T follicular helper cell (primary cell): ENCODE data around the gene CYSRT1.
"Not testable (repeated sequence)": the region's sequence is repeated elsewhere in the genome, so short reads cannot be mapped to it uniquely, and the experiment has no call there.

Source experiments
- DNase-seq: peaks from one replicate; pipeline ENCODE4 v3.0.0-alpha.2; 2020; ENCODE audit warnings: low read depth

Gene CYSRT1

GRCh38 chr9:137237759-137238726 is 13.1 kb downstream of the CYSRT1 start:
- DNase-seq: no peak

GRCh38 chr9:137239541-137240200 is 14.7 kb downstream of the CYSRT1 start:
- not testable (repeated sequence) for DNase-seq

DNA sequence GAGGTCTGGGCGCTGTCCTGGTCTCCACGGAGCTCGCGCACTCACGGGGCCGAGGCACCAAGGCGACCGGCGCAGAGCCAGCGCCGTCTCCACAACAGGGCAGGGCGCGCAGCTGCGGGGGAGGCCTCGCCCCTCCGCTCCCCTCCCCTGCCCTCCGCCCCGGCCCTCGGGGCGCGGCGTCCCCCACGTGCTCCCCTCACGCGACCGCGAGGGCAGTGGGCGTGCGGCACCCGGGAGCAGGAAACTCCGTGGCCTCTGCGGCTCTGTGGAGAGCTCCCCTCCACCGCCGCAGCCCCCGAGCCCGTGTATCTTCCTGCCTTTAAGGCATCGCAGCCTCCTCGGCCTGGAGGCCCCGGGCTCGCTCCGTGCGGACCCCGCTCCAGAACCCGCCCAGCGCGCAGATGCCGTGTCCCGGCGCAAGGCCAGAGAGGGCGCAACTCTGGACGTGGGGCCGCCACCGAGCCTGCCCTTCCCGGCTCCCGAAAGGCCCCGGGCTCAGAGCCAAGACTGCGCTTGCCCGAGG is 15.4 kb downstream of the CYSRT1 start:
- peak; percentile 49 for DNase-seq

GRCh38 chr9:137240841-137241489 is 16.0 kb downstream of the CYSRT1 start, which contains the start of gene TUBB4B:
Gene TUBB4B (plus strand): TSS chr9:137241287. CDS start chr9:137241361, 74 bp downstream.
- DNase-seq: peak; percentile 98

- DNase-seq: peak; percentile 56
Observed at GRCh38 chr9:137241490-137242268, 16.7 kb downstream of the CYSRT1 start.

- no peak for DNase-seq
Observed at GRCh38 chr9:137242269-137243203, 17.6 kb downstream of the CYSRT1 start.

GRCh38 chr9:137243266-137243625 is 18.3 kb downstream of the CYSRT1 start:
- not testable (repeated sequence) for DNase-seq

GRCh38 chr9:137243626-137244485 is 18.9 kb downstream of the CYSRT1 start:
- no peak for DNase-seq

GRCh38 chr9:137244486-137245449 is 19.8 kb downstream of the CYSRT1 start:
- DNase-seq: no peak

- no peak for DNase-seq
Observed at GRCh38 chr9:137245450-137246421, 20.8 kb downstream of the CYSRT1 start.

DNA sequence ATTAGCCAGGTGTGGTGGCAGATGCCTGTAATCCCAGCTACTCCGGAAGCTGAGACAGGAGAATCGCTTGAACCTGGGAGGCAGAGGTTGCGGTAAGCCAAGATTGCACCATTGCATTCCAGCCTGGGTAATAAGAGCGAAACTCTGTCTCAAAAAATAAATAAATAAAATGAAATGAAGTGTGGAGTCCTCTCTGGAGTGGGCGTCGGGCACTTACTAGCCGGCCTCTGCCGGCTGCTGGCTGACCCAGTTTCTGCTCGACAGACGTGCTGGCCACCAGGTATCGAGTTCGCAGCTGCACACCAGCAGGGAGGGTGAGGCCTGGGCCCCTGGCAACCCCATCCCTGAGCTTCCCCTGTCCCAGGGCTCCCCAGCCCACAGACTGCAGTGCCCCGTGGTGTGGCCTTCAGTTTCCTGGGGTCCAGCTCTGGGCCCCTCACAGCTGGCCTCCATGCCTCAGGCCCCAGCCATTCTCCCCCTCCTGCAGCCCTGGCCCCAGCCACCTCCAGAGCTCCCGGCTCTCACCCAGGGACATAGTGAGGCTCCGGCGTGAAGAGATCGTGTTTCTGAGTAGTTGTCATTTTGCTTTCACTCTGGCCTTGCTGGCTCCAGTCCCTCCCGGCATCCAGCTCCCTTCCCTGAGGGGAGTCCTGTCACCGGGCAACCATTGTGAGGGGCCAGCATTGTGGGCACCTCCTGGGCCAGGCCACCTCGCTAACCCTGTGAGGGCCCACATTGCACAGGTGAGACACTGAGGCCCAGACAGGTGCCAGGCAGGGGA is 22.4 kb downstream of the CYSRT1 start:
- no peak for DNase-seq

GRCh38 chr9:137247916-137248175 is 22.9 kb downstream of the CYSRT1 start:
- DNase-seq: no peak

GRCh38 chr9:137250329-137251193 is 25.6 kb downstream of the CYSRT1 start:
- DNase-seq: no peak

- no peak for DNase-seq
Observed at GRCh38 chr9:137251194-137251461, 26.2 kb downstream of the CYSRT1 start, which contains the start of gene STPG3. Gene STPG3 (plus strand): TSS chr9:137251286. CDS start chr9:137251287, 1 bp downstream.

DNA sequence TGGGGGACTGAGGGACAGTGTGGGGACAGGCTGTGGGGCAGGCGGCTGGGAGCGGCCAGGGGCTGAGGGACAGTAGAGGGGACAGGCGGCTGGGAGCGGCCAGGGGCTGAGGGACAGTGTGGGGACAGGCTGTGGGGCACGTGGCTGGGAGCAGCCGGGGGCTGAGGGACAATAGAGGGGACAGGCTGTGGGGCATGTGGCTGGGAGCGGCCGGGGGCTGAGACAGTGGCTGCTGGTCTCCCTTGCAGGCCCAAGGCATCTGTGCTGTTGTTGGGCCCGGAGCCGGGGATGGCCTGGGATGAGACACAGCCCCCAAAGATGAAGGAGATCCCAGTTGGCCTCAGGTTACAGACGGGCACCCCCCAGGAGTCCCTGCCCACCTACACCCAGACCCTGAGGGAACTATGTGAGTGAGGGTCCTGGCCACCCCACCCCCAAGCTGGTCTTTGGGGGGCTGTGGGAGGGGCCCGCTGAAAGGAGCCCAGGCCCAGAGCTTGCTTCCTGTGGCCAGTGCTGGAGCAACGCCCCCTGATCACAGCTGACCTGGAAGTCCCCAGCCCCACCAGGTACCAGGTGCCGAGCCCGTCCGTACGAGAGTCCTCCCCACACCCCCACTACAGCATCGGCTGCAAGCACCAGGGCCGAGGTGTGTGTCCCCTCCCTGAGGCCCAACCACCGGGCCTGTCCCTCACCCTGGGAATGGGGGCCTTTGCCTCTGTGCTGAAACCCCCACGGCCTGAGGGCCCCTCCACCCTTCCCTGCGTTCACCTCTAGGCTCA is 26.7 kb downstream of the CYSRT1 start:
- no peak for DNase-seq
